Right lobe of liver (tissue), 4 donors: Measurements from ENCODE around the gene SNURF.

Source experiments
- POLR2A ChIP-seq: fragments of 450-650 bp; IDR thresholded peaks from one replicate; pipeline ENCODE4 v1.6.1; 2017; ENCODE audit warnings: antibody characterized with exemption, mild to moderate bottlenecking
- TF ChIP-seq, protein P1 (sequence below), 4 donors: fragments of 200-600 bp in 3 of 4; fragments of 450-650 bp in 1 of 4; IDR thresholded peaks; one replicate each; pipeline versions ENCODE4 v1.5.1 to v1.8.0; 2016 to 2022; ENCODE audit warnings: antibody characterized with exemption in 4 of 4, mild to moderate bottlenecking in 2 of 4
- donor health status: DM: no; HTN: no; CAD: no.
- donor health status: DM: no; HTN: no; CAD: no.
- donor health status: DM: no; HTN: yes; CAD: no.

DNA sequence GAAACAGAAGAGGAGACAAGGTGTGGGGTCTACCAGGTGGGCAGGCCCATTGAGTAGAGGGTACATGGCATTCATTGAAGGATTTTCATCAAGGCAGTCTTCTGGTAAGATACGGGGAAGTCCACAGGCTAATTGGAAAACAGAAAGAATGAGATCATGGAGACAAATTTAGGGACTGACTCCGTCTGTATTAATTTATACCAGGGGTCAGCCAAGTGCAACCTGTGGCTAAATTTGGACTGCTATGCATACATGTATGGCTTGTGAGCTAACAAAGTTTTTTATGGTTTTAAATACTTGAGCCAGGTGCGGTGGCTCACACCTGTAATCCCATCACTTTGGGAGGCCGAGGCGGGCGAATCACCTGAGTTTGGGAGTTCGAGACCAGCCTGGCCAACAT, 21.1 kb upstream of the SNURF start:
- TF ChIP-seq, protein P1, sequence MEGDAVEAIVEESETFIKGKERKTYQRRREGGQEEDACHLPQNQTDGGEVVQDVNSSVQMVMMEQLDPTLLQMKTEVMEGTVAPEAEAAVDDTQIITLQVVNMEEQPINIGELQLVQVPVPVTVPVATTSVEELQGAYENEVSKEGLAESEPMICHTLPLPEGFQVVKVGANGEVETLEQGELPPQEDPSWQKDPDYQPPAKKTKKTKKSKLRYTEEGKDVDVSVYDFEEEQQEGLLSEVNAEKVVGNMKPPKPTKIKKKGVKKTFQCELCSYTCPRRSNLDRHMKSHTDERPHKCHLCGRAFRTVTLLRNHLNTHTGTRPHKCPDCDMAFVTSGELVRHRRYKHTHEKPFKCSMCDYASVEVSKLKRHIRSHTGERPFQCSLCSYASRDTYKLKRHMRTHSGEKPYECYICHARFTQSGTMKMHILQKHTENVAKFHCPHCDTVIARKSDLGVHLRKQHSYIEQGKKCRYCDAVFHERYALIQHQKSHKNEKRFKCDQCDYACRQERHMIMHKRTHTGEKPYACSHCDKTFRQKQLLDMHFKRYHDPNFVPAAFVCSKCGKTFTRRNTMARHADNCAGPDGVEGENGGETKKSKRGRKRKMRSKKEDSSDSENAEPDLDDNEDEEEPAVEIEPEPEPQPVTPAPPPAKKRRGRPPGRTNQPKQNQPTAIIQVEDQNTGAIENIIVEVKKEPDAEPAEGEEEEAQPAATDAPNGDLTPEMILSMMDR (IDR thresholded peaks at IDR 0.05) = no peak
- no peak for TF ChIP-seq POLR2A
